ENCODE results near the gene PPP1R1B. TPM values are rescaled to one million over a fixed set of nuclear protein-coding genes. Genes with fewer than 3 reads are reported as not detected.

PPP1R1B gene
- total RNA-seq, 4 donors from 2014 or later: 0.23 to 4.8 (median 2.4) TPM

GRCh38 chr17:39593371-39593770 is 33.4 kb upstream of the PPP1R1B start:
- Histone ChIP-seq H3K27ac (no peak overlapping the region), H3K4me3 (no peak overlapping the region), H3K4me1 (peaks cover 0 to 18% (median under 1%) of the 10 kb centered on the region in 3 donors), H3K27me3 (peaks cover 20 to 73% (median 27%) of the 10 kb centered on the region in 4 donors), H3K9me3 (no peaks in the 10 kb centered on the region), H3K36me3 (no peaks in the 10 kb centered on the region)
- intact Hi-C loops (cut with DNase I): no loop called here
- TF ChIP-seq CTCF (IDR thresholded peaks at IDR 0.05) (no peak), POLR2A (IDR thresholded peaks at IDR 0.05) (no peak)
- 76 to 77% methylated on average over 2 of the region's 2 CpGs for WGBS, 2 donors
- DNase-seq: no peak

- 26% methylated on average over 4 of the region's 4 CpGs for WGBS, 2 donors
- no peak for DNase-seq
- intact Hi-C loops (cut with DNase I): no loop called here
- Histone ChIP-seq H3K4me1 (peaks cover 13 to 36% (median 15%) of the 10 kb centered on the region in 3 donors), H3K36me3 (no peaks in the 10 kb centered on the region), H3K9me3 (no peaks in the 10 kb centered on the region), H3K27ac (no peak overlapping the region), H3K27me3 (peaks cover 39 to 92% (median 46%) of the 10 kb centered on the region in 4 donors), H3K4me3 (no peak overlapping the region)
- TF ChIP-seq CTCF (IDR thresholded peaks at IDR 0.05) (no peak), POLR2A (IDR thresholded peaks at IDR 0.05) (no peak)
Observed at GRCh38 chr17:39595294-39595693, 31.5 kb upstream of the PPP1R1B start.

- Histone ChIP-seq H3K36me3 (no peaks in the 10 kb centered on the region), H3K9me3 (no peaks in the 10 kb centered on the region), H3K27me3 (peaks cover 40 to 99% (median 53%) of the 10 kb centered on the region in 4 donors), H3K4me3 (no peak overlapping the region), H3K4me1 (peaks cover 13 to 36% (median 15%) of the 10 kb centered on the region in 3 donors), H3K27ac (no peak overlapping the region)
- no peak for DNase-seq
- no peak for TF ChIP-seq CTCF (IDR thresholded peaks at IDR 0.05)
- no peak for TF ChIP-seq POLR2A (IDR thresholded peaks at IDR 0.05)
- WGBS, 2 donors: 30 to 32% methylated on average over 10 to 11 of the region's 11 CpGs
- intact Hi-C loops (cut with DNase I): no loop called here
Observed at GRCh38 chr17:39595928-39596510, 30.7 kb upstream of the PPP1R1B start.

GRCh38 chr17:39596543-39597267 is 30.0 kb upstream of the PPP1R1B start:
- no peak for TF ChIP-seq CTCF (IDR thresholded peaks at IDR 0.05)
- no peak for TF ChIP-seq POLR2A (IDR thresholded peaks at IDR 0.05)
- no peaks in the 10 kb centered on the region for H3K9me3 ChIP-seq
- peaks cover 40 to 100% (median 57%) of the 10 kb centered on the region in 4 donors for H3K27me3 ChIP-seq
- no peak overlapping the region for H3K4me3 ChIP-seq
- H3K4me1 ChIP-seq: peaks cover 13 to 36% (median 15%) of the 10 kb centered on the region in 3 donors
- no peak for DNase-seq
- H3K27ac ChIP-seq: no peak overlapping the region
- H3K36me3 ChIP-seq: no peaks in the 10 kb centered on the region
- intact Hi-C loops (cut with DNase I): no loop called here
- 5 to 9% methylated on average over 9 to 17 of the region's 47 CpGs for WGBS, 2 donors

- intact Hi-C loops (cut with DNase I): no loop called here
- WGBS, 2 donors: 11 to 14% methylated on average over 9 to 10 of the region's 22 CpGs
- Histone ChIP-seq H3K9me3 (no peaks in the 10 kb centered on the region), H3K27me3 (peaks cover 40 to 100% (median 60%) of the 10 kb centered on the region in 4 donors), H3K27ac (no peak overlapping the region), H3K4me3 (no peak overlapping the region), H3K36me3 (no peaks in the 10 kb centered on the region), H3K4me1 (peaks cover 13 to 36% (median 15%) of the 10 kb centered on the region in 3 donors)
- no peak for DNase-seq
- TF ChIP-seq CTCF (IDR thresholded peaks at IDR 0.05) (no peak), POLR2A (IDR thresholded peaks at IDR 0.05) (no peak)
Observed at GRCh38 chr17:39597372-39598046, 29.2 kb upstream of the PPP1R1B start.
